Upper lobe of right lung (tissue), 1 donor: ENCODE results near the gene PLBD2. TPM values are rescaled to one million over a fixed set of nuclear protein-coding genes. Genes with fewer than 3 reads are reported as not detected.

Experiments
- ATAC-seq: fragments of 200-7000 bp; cut with Tn5 transposase; one replicate; pipeline ENCODE4 v1.9.1; 2020; ENCODE audit warnings: mild to moderate bottlenecking, moderate library complexity
- DNase-seq: peaks from one replicate; pipeline ENCODE4 v3.0.0-alpha.2; 2020
- H3K27ac ChIP-seq: fragments of 200-600 bp; one replicate; pipeline ENCODE4 v1.8.0; 2022
- H3K27me3 ChIP-seq: fragments of 200-600 bp; one replicate; pipeline ENCODE4 v1.8.0; 2022; ENCODE audit warnings: mild to moderate bottlenecking
- H3K36me3 ChIP-seq: fragments of 200-600 bp; one replicate; pipeline ENCODE4 v1.8.0; 2022
- H3K4me1 ChIP-seq: fragments of 200-600 bp; one replicate; pipeline ENCODE4 v1.8.0; 2022
- H3K4me3 ChIP-seq: fragments of 200-600 bp; one replicate; pipeline ENCODE4 v1.8.0; 2022; ENCODE audit warnings: mild to moderate bottlenecking
- H3K9me3 ChIP-seq: fragments of 200-600 bp; one replicate; pipeline ENCODE4 v1.8.0; 2022
- CTCF ChIP-seq: fragments of 200-600 bp; IDR thresholded peaks from one replicate; pipeline ENCODE4 v1.8.0; 2022; ENCODE audit warnings: antibody characterized with exemption
- intact Hi-C: fragments of 100-400 bp; cut with DNase I; formaldehyde crosslinking; loops from one replicate; pipeline ENCODE4 v1.11.0; 2022
- total RNA-seq: library from RNA; stranded (reverse); fragmentation: NEBNext Ultra II Directional; extraction: Animal tissue kit (Norgen Biotek cat#: 25700); gene quantifications from one replicate; pipeline ENCODE4 v1.2.1, GENCODE V29; 2021
- donor health status: DM: no; HTN: yes; CAD: no; lungs with severe emphysema.

PLBD2 gene
- total RNA-seq, 1 donor from 2014 or later: 41.0 TPM

- no peak overlapping the region for H3K27ac ChIP-seq
- H3K4me1 ChIP-seq: peaks cover 13% of the 10 kb centered on the region
- no peaks in the 10 kb centered on the region for H3K9me3 ChIP-seq
- DNase-seq: no peak
- intact Hi-C loops: no loop called here
- peak overlapping the region; percentile 87 for H3K4me3 ChIP-seq
- no peaks in the 10 kb centered on the region for H3K27me3 ChIP-seq
- ATAC-seq: no peak
- no peaks in the 10 kb centered on the region for H3K36me3 ChIP-seq
- TF ChIP-seq CTCF: no peak
These were observed 1.8 kb downstream of the PLBD2 start for GRCh38 chr12:113359939-113360748.

GRCh38 chr12:113361574-113362370, 3.4 kb downstream of the PLBD2 start:
- H3K27ac ChIP-seq: no peak overlapping the region
- H3K36me3 ChIP-seq: no peaks in the 10 kb centered on the region
- no peak for TF ChIP-seq CTCF
- no peak for ATAC-seq
- no peak for DNase-seq
- intact Hi-C loops: no loop called here
- H3K4me3 ChIP-seq: no peak overlapping the region
- H3K27me3 ChIP-seq: no peaks in the 10 kb centered on the region
- peaks cover 13% of the 10 kb centered on the region for H3K4me1 ChIP-seq
- no peaks in the 10 kb centered on the region for H3K9me3 ChIP-seq

GRCh38 chr12:113364698-113365097, 6.3 kb downstream of the PLBD2 start:
- Histone ChIP-seq H3K27me3 (no peaks in the 10 kb centered on the region), H3K36me3 (no peaks in the 10 kb centered on the region), H3K4me1 (peaks cover 5% of the 10 kb centered on the region), H3K9me3 (no peaks in the 10 kb centered on the region), H3K4me3 (no peak overlapping the region), H3K27ac (no peak overlapping the region)
- intact Hi-C loops: no loop called here
- ATAC-seq (no peak), DNase-seq (no peak)
- TF ChIP-seq CTCF: no peak

GRCh38 chr12:113365639-113366395, 7.4 kb downstream of the PLBD2 start:
- DNase-seq: no peak
- H3K27ac ChIP-seq: no peak overlapping the region

More at GRCh38 chr12:113365639-113366395, 7.4 kb downstream of the PLBD2 start:
- H3K4me3 ChIP-seq: no peak overlapping the region
- no peak for ATAC-seq
- intact Hi-C loops: no loop called here
- H3K9me3 ChIP-seq: no peaks in the 10 kb centered on the region
- H3K4me1 ChIP-seq: no peaks in the 10 kb centered on the region
- no peak for TF ChIP-seq CTCF
- H3K36me3 ChIP-seq: no peaks in the 10 kb centered on the region
- no peaks in the 10 kb centered on the region for H3K27me3 ChIP-seq
